H1 (cell line): ENCODE results near the gene BRCA2. TPM values are rescaled to one million over a fixed set of nuclear protein-coding genes. Genes with fewer than 3 reads are reported as not detected.

Source experiments
- CEBPB ChIP-seq: IDR thresholded peaks from 2 replicates; pipeline ENCODE4 v1.6.1; 2012; ENCODE audit warnings: low read depth, low read length
- POU5F1 ChIP-seq: IDR thresholded peaks from 2 replicates; pipeline ENCODE4 v1.6.1; 2011; ENCODE audit warnings: low read depth, mild to moderate bottlenecking, low read length, moderate library complexity
- SIRT6 ChIP-seq: IDR thresholded peaks from one replicate; pipeline ENCODE4 v1.7.1; 2012; ENCODE audit warnings: low read length, inconsistent platforms
- SRF ChIP-seq: IDR thresholded peaks from 2 replicates; pipeline ENCODE4 v1.6.1; 2011; ENCODE audit warnings: mild to moderate bottlenecking, low read depth, low read length, moderate library complexity
- polyA plus RNA-seq, 7 experiments: library from polyadenylated mRNA; depleted of rRNA in 3 of 7; stranded (reverse) in 5 of 7; unstranded in 2 of 7; fragments of >200 nt in 5 of 7; fragments of 200-250 nt in 2 of 7; gene quantifications; 1 replicate in 5 of 7; 2 replicates in 1 of 7; 4 replicates in 1 of 7; pipeline versions ENCODE4 v1.2.1 to v1.2.3, GENCODE V29; 2011 to 2013; ENCODE audit warnings: missing spikeins in 2 of 7, mixed read lengths in 2 of 7
- total RNA-seq: library from RNA; stranded (reverse); fragmentation: NEBNext Ultra II Directional; extraction: Animal tissue kit (Norgen Biotek cat#: 25700); gene quantifications from 2 replicates; pipeline ENCODE4 v1.2.1, GENCODE V29; 2021

The BRCA2 gene
- total and polyA plus RNA-seq, 2 of the 8 experiments (the other 6 are each of a cell fraction or from before 2014, with no cell fraction given) = 4.2 to 24.9 TPM

- no peak for TF ChIP-seq CEBPB
- TF ChIP-seq POU5F1 = no peak
- no peak for TF ChIP-seq SIRT6
- TF ChIP-seq SRF = no peak
Measured at GRCh38 chr13:32390048-32390447, 74.7 kb downstream of the BRCA2 start (continued).
